T-helper 1 cell treated with Interleukin-12 subunit alpha and Interleukin-12 subunit beta and Interleukin-4 antibody, amounts not matched to agents 30 μg/mL and 1 μg/mL, for 36 hours (primary cell): ENCODE results near the gene FAXDC2.

ENCODE experiments used
- H3K27ac Mint-ChIP-seq: one replicate; pipeline ENCODE4 v1.8.0; 2021; ENCODE audit warnings: mild to moderate bottlenecking, mixed read lengths
- H3K27me3 Mint-ChIP-seq: one replicate; pipeline ENCODE4 v1.8.0; 2021; ENCODE audit warnings: low read depth, mixed read lengths
- H3K36me3 Mint-ChIP-seq: one replicate; pipeline ENCODE4 v1.8.0; 2021; ENCODE audit warnings: low read depth, mixed read lengths
- H3K4me1 Mint-ChIP-seq: one replicate; pipeline ENCODE4 v1.8.0; 2021; ENCODE audit warnings: low read depth, mixed read lengths
- H3K4me3 Mint-ChIP-seq: one replicate; pipeline ENCODE4 v1.8.0; 2021; ENCODE audit warnings: mild to moderate bottlenecking, moderate library complexity, mixed read lengths
- H3K9me3 Mint-ChIP-seq: one replicate; pipeline ENCODE4 v1.8.0; 2021; ENCODE audit warnings: mixed read lengths

FAXDC2 gene

GRCh38 chr5:154783774-154784460, 66.5 kb downstream of the FAXDC2 start:
- Mint-ChIP-seq H3K9me3 (no peaks in the 10 kb centered on the region), H3K36me3 (no peaks in the 10 kb centered on the region), H3K4me3 (no peak overlapping the region), H3K4me1 (peaks cover 47% of the 10 kb centered on the region), H3K27me3 (no peaks in the 10 kb centered on the region), H3K27ac (no peak overlapping the region)

- Mint-ChIP-seq H3K9me3 (no peaks in the 10 kb centered on the region), H3K27me3 (no peaks in the 10 kb centered on the region), H3K36me3 (no peaks in the 10 kb centered on the region), H3K27ac (no peak overlapping the region), H3K4me3 (no peak overlapping the region), H3K4me1 (peaks cover 42% of the 10 kb centered on the region)
These were observed 67.4 kb downstream of the FAXDC2 start for GRCh38 chr5:154782812-154783592.

- no peak overlapping the region for H3K4me3 Mint-ChIP-seq
- H3K27me3 Mint-ChIP-seq, result no peaks in the 10 kb centered on the region
- no peaks in the 10 kb centered on the region for H3K36me3 Mint-ChIP-seq
- no peak overlapping the region for H3K27ac Mint-ChIP-seq
- peaks cover 35% of the 10 kb centered on the region for H3K4me1 Mint-ChIP-seq
- H3K9me3 Mint-ChIP-seq, result no peaks in the 10 kb centered on the region
These were observed 68.1 kb downstream of the FAXDC2 start for GRCh38 chr5:154782326-154782725.

DNA sequence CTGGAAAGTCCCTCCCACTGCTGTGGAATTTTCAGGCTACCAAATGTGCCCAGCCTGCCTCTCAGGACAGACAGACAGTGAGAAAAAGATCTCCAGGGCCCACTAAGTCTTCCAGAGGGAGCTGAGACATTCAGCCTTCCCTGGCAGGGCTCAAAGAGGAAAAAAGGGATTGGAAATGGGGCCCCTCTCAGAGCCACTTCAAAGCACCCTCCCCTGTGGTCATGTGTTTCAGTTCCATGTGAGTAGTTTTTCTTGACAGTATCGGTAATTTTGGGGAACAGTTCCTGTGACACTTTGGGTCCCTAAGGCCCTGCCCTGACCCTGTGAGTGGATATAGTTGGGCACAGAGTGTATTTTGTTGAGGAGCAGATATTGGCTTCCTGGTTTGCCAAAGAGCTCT, 70.3 kb downstream of the FAXDC2 start:
- Mint-ChIP-seq H3K27ac (no peak overlapping the region), H3K4me1 (peaks cover 31% of the 10 kb centered on the region)

DNA sequence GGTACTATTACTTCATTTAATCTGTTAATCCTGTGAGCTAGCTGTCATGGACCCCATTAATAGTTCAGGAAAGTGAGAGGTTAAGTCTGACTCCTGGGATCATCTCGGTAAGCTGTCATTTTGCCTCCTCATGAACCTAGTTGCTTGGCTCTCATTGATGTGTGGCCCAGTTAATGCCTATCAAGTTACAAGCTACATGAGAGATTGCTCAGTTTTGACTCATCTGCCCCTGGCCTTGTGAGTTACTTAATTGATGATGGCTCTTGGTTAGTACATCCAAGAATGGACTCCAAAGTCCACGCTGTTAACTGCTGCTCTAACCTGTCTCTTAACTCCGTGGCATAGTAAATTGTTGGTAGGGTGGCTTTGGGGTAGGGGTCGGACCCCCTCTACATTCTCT, 71.3 kb downstream of the FAXDC2 start:
- Mint-ChIP-seq H3K36me3 (no peaks in the 10 kb centered on the region), H3K9me3 (no peaks in the 10 kb centered on the region), H3K4me3 (no peak overlapping the region)

More for the DNA sequence above, 70.3 kb downstream of the FAXDC2 start:
- Mint-ChIP-seq H3K27me3 (no peaks in the 10 kb centered on the region), H3K9me3 (no peaks in the 10 kb centered on the region), H3K4me3 (no peak overlapping the region), H3K36me3 (no peaks in the 10 kb centered on the region)

GRCh38 chr5:154778534-154778933, 71.9 kb downstream of the FAXDC2 start:
- Mint-ChIP-seq H3K9me3 (no peaks in the 10 kb centered on the region), H3K27ac (no peak overlapping the region), H3K27me3 (no peaks in the 10 kb centered on the region), H3K4me1 (peaks cover 26% of the 10 kb centered on the region), H3K36me3 (no peaks in the 10 kb centered on the region), H3K4me3 (no peak overlapping the region)

More for the DNA sequence above, 71.3 kb downstream of the FAXDC2 start:
- H3K27me3 Mint-ChIP-seq, result no peaks in the 10 kb centered on the region
- no peak overlapping the region for H3K27ac Mint-ChIP-seq
- H3K4me1 Mint-ChIP-seq, result peaks cover 27% of the 10 kb centered on the region

DNA sequence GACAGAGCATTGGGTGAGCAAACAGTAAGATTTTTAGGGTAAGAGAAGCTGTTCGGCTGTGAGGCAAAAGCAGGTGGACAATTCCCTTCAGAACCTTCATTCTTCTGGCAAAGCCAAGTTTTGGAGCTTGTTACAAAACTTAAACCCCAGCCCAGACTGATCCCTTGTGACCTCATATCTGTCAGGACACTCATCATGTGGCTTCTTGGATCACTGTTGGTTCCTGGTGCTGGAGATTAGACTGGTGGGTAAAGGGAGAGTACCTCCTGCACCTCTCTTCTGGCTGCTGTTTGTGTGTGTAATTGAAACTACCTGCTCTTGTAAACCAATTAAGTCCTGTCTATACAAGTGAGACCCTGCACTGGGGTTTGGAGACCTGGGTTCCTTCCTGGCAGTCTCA, 74.2 kb downstream of the FAXDC2 start:
- H3K4me1 Mint-ChIP-seq, result peaks cover 19% of the 10 kb centered on the region

DNA sequence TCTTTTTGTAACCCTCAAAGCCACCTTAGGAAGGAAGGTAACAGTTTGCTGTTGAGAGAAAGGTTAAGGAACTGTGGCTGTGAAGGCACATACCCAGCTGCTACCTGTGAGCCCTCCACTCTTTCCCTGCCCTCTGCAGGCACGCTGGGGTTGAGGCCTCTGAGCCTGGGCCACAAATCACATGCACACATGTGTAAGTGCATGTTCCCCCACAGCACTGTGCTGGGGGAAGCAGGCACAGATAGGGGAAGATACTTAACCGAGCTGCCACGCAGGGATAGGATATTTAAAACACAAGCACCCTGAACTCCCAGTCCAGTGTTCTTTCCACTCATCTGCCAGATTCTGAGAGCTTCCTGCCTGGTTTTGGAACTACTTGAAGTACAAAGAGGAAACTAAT, 77.1 kb downstream of the FAXDC2 start:
- no peaks in the 10 kb centered on the region for H3K9me3 Mint-ChIP-seq
- H3K27ac Mint-ChIP-seq, result no peak overlapping the region
- H3K4me3 Mint-ChIP-seq, result no peak overlapping the region
- H3K4me1 Mint-ChIP-seq, result peaks cover 30% of the 10 kb centered on the region
- no peaks in the 10 kb centered on the region for H3K27me3 Mint-ChIP-seq
- H3K36me3 Mint-ChIP-seq, result no peaks in the 10 kb centered on the region

More for the DNA sequence above, 74.2 kb downstream of the FAXDC2 start:
- Mint-ChIP-seq H3K4me3 (no peak overlapping the region), H3K27ac (no peak overlapping the region), H3K36me3 (no peaks in the 10 kb centered on the region), H3K27me3 (no peaks in the 10 kb centered on the region), H3K9me3 (no peaks in the 10 kb centered on the region)

DNA sequence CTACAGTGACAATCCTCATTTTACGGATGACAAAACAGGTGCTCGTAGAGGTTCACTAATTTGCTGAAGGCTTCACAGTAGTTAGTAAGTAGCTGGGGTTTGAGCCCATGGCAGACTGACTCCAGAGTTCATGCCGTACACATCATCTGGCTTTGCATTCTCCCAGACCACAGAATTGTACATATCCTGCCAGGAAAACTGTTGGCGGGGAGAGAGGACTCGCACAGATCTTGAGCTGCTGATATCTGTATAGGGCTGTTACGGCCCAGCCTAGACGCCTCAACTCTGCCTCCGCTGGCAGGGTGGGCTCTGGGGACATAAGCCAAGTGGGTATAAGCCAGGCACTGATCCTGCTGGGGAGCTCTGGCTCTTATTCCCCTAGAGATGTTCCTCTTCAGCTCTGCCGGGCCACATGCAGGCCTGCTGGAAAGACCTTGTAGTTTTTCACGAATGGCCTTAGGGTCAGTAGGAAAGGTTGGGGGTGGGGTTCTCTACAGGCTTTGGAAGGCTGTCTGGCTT, 79.0 kb downstream of the FAXDC2 start:
- no peak overlapping the region for H3K4me3 Mint-ChIP-seq
- H3K27me3 Mint-ChIP-seq, result no peaks in the 10 kb centered on the region
- H3K36me3 Mint-ChIP-seq, result no peaks in the 10 kb centered on the region
- peak overlapping the region; percentile 8 for H3K27ac Mint-ChIP-seq
- no peaks in the 10 kb centered on the region for H3K9me3 Mint-ChIP-seq
- H3K4me1 Mint-ChIP-seq, result peaks cover 44% of the 10 kb centered on the region

GRCh38 chr5:154770111-154770510, 80.3 kb downstream of the FAXDC2 start:
- Mint-ChIP-seq H3K27ac (peak overlapping the region; percentile 71), H3K4me3 (no peak overlapping the region), H3K4me1 (peaks cover 49% of the 10 kb centered on the region), H3K27me3 (no peaks in the 10 kb centered on the region), H3K9me3 (no peaks in the 10 kb centered on the region), H3K36me3 (no peaks in the 10 kb centered on the region)
